IMR-90 (cell line): ENCODE results near the gene TEX53.

Source experiments
- BHLHE40 ChIP-seq: fragments of 150-350 bp; IDR thresholded peaks from 2 replicates; pipeline ENCODE4 v1.6.1; 2016; ENCODE audit warnings: mild to moderate bottlenecking, low read depth, low read length
- CEBPB ChIP-seq: IDR thresholded peaks from 2 replicates; pipeline ENCODE4 v1.6.1; 2012; ENCODE audit warnings: low read depth, low read length, improper control_type of control experiment
- CHD1 ChIP-seq: IDR thresholded peaks from 2 replicates; pipeline ENCODE4 v1.6.1; 2012; ENCODE audit warnings: low read depth, low read length, improper control_type of control experiment
- CTCF ChIP-seq: conservative IDR thresholded peaks from 2 replicates; pipeline ENCODE4 v1.5.1; 2012; ENCODE audit warnings: mild to moderate bottlenecking, low read depth, low read length, improper control_type of control experiment
- MAFK ChIP-seq: IDR thresholded peaks from 2 replicates; pipeline ENCODE4 v1.6.1; 2012; ENCODE audit warnings: low read depth, low read length, improper control_type of control experiment
- MXI1 ChIP-seq: IDR thresholded peaks from 2 replicates; pipeline ENCODE4 v1.6.1; 2012; ENCODE audit warnings: low read depth, mild to moderate bottlenecking, low read length, moderate library complexity, borderline replicate concordance
- POLR2A ChIP-seq: IDR thresholded peaks from 2 replicates; pipeline ENCODE4 v1.6.1; 2012; ENCODE audit warnings: mild to moderate bottlenecking, low read depth, low read length
- RCOR1 ChIP-seq: IDR thresholded peaks from 2 replicates; pipeline ENCODE4 v1.6.1; 2012; ENCODE audit warnings: mild to moderate bottlenecking, low read length, improper control_type of control experiment; ENCODE audit not compliant: insufficient replicate concordance
- RFX5 ChIP-seq: IDR thresholded peaks from 2 replicates; pipeline ENCODE4 v1.8.0; 2012; ENCODE audit warnings: low read depth, mild to moderate bottlenecking, low read length, moderate library complexity
- USF2 ChIP-seq: fragments of 150-350 bp; IDR thresholded peaks from 2 replicates; pipeline ENCODE4 v1.6.1; 2017; ENCODE audit warnings: mild to moderate bottlenecking, antibody characterized with exemption, low read length, low read depth
- TF ChIP-seq, protein P1 (sequence below): fragments of 150-350 bp; IDR thresholded peaks from 2 replicates; pipeline ENCODE4 v1.6.1; 2016; ENCODE audit warnings: low read depth, mild to moderate bottlenecking, low read length, moderate library complexity, borderline replicate concordance

- TF ChIP-seq CTCF: no peak
- no peak for TF ChIP-seq POLR2A
- no peak for TF ChIP-seq USF2
- no peak for TF ChIP-seq CHD1
- TF ChIP-seq MXI1: no peak
- no peak for TF ChIP-seq MAFK
- peak; percentile 93 for TF ChIP-seq CEBPB
- no peak for TF ChIP-seq RFX5
- TF ChIP-seq RCOR1: no peak
- TF ChIP-seq, protein P1, sequence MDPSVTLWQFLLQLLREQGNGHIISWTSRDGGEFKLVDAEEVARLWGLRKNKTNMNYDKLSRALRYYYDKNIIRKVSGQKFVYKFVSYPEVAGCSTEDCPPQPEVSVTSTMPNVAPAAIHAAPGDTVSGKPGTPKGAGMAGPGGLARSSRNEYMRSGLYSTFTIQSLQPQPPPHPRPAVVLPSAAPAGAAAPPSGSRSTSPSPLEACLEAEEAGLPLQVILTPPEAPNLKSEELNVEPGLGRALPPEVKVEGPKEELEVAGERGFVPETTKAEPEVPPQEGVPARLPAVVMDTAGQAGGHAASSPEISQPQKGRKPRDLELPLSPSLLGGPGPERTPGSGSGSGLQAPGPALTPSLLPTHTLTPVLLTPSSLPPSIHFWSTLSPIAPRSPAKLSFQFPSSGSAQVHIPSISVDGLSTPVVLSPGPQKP: no peak
- no peak for TF ChIP-seq BHLHE40
Measured at GRCh38 chr9:114655689-114656088, 1.9 kb downstream of the TEX53 start.
